ENCODE results near the gene KHNYN. TPM values are rescaled to one million over a fixed set of nuclear protein-coding genes. Genes with fewer than 3 reads are reported as not detected.
A peak's percentile ranks its signal among the peaks of the same experiment; 100 is the strongest.

KHNYN gene
- total RNA-seq, 1 donor from 2014 or later = 77.4 TPM

DNA sequence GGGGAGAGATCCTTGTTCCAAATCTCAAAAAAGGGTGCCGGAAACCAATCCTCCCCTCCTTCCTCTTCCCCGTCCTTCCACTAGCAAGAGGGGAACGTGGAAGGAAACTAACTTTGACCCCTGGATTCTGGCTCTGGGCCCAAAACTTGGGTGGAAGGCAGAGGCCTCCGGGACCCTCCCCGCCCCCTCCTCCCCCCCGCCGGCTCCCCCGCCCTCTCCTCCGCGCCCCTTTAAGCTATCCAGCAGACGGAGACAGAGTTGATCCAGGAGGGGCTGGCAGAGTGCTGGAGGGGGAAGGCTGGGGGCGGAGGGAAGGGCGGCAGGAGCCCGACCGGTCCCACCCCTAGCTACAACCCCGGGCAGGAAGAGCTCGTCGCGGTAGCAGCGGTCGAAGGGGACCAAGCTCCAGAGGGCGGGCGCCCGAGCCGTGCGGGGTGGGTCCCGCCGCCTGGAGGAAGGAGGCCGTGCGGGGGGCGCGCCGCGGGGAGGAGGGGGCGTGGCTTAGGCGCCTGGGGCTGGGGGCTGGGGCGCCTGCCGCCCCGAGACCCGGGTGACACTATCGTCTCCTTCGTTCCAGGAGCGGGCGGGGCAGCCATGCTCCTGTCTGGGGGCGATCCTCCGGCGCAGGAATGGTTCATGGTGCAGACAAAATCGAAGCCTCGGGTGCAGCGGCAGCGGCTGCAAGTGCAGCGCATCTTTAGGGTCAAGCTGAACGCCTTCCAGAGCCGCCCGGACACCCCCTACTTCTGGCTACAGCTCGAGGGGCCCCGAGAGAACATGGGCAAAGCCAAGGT is 30.9 kb upstream of the KHNYN start, which contains the start of gene NYNRIN:
Gene NYNRIN, plus strand, starts transcription at position 351 of the 794 bp plus-strand sequence. Its CDS starts 244 bp downstream, at position 595.
- TF ChIP-seq, protein P1, sequence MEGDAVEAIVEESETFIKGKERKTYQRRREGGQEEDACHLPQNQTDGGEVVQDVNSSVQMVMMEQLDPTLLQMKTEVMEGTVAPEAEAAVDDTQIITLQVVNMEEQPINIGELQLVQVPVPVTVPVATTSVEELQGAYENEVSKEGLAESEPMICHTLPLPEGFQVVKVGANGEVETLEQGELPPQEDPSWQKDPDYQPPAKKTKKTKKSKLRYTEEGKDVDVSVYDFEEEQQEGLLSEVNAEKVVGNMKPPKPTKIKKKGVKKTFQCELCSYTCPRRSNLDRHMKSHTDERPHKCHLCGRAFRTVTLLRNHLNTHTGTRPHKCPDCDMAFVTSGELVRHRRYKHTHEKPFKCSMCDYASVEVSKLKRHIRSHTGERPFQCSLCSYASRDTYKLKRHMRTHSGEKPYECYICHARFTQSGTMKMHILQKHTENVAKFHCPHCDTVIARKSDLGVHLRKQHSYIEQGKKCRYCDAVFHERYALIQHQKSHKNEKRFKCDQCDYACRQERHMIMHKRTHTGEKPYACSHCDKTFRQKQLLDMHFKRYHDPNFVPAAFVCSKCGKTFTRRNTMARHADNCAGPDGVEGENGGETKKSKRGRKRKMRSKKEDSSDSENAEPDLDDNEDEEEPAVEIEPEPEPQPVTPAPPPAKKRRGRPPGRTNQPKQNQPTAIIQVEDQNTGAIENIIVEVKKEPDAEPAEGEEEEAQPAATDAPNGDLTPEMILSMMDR (IDR thresholded peaks at IDR 0.05; ENCODE audit: unreplicated experiment) = no peak
- H3K4me1 Mint-ChIP-seq (ENCODE audit: low read depth) = peaks cover 26% of the 10 kb centered on the region
- H3K36me3 Mint-ChIP-seq (ENCODE audit: insufficient read depth) = no peaks in the 10 kb centered on the region
- H3K4me3 Mint-ChIP-seq (ENCODE audit: low read depth) = peak within 1 kb of the TSS; percentile 88
- peak within 1 kb of the TSS; percentile 76 for H3K27ac Mint-ChIP-seq
- no peaks in the 10 kb centered on the region for H3K9me3 Mint-ChIP-seq (ENCODE audit: low read depth)
- peak; percentile 49 for DNase-seq (ENCODE audit: low spot score, unreplicated experiment)
- H3K27me3 Mint-ChIP-seq = peaks cover 10% of the 10 kb centered on the region

- peak overlapping the region; percentile 88 for H3K4me3 Mint-ChIP-seq (ENCODE audit: low read depth)
- H3K27ac Mint-ChIP-seq = peak overlapping the region; percentile 76
- no peaks in the 10 kb centered on the region for H3K36me3 Mint-ChIP-seq (ENCODE audit: insufficient read depth)
- no peak for DNase-seq (ENCODE audit: low spot score, unreplicated experiment)
- TF ChIP-seq, protein P1 (IDR thresholded peaks at IDR 0.05; ENCODE audit: unreplicated experiment) = no peak
- no peaks in the 10 kb centered on the region for H3K9me3 Mint-ChIP-seq (ENCODE audit: low read depth)
- peaks cover 7% of the 10 kb centered on the region for H3K27me3 Mint-ChIP-seq
- peaks cover 26% of the 10 kb centered on the region for H3K4me1 Mint-ChIP-seq (ENCODE audit: low read depth)
These were observed 30.3 kb upstream of the KHNYN start for GRCh38 chr14:24399447-24399822.

DNA sequence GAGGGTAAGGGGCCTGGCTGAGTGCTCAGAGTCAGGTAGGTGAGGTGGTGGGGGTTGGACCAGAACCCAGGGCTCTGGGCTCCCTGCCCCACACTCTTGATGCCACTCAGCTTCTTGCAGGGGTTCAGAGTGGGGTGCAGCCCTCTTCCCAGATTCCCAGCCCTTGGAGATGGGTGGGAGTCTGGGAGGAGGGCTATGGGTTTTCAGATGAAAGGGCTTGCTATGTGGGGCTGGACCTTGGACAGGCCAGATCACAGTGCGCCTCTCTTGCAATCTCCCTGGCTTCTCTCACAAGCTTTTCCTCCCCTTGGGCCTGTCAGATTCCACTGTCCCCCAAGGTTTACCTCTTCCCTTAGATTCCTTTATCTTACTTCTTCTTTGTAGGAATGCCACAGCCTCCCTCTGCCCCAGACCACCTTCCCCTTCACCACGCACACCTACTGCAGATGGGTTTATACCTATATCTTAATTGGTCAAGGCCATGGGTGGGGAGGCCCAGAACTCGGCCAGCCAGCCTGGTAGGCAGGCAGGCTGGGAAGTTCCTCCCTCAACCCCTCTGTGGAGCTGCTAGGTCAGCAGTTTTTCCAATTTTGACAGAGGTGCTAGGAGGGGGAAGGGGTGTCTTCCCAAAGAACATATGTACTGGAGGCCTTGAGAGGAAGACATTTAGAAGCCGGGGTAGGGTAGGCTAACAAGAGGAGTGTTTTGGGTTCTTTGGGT is 29.6 kb upstream of the KHNYN start:
- H3K4me3 Mint-ChIP-seq (ENCODE audit: low read depth) = peak overlapping the region; percentile 88
- no peaks in the 10 kb centered on the region for H3K9me3 Mint-ChIP-seq (ENCODE audit: low read depth)
- peaks cover 26% of the 10 kb centered on the region for H3K4me1 Mint-ChIP-seq (ENCODE audit: low read depth)
- TF ChIP-seq, protein P1 (IDR thresholded peaks at IDR 0.05; ENCODE audit: unreplicated experiment) = no peak
- H3K27ac Mint-ChIP-seq = no peak overlapping the region
- H3K36me3 Mint-ChIP-seq (ENCODE audit: insufficient read depth) = no peaks in the 10 kb centered on the region
- H3K27me3 Mint-ChIP-seq = peaks cover 7% of the 10 kb centered on the region
- no peak for DNase-seq (ENCODE audit: low spot score, unreplicated experiment)

DNA sequence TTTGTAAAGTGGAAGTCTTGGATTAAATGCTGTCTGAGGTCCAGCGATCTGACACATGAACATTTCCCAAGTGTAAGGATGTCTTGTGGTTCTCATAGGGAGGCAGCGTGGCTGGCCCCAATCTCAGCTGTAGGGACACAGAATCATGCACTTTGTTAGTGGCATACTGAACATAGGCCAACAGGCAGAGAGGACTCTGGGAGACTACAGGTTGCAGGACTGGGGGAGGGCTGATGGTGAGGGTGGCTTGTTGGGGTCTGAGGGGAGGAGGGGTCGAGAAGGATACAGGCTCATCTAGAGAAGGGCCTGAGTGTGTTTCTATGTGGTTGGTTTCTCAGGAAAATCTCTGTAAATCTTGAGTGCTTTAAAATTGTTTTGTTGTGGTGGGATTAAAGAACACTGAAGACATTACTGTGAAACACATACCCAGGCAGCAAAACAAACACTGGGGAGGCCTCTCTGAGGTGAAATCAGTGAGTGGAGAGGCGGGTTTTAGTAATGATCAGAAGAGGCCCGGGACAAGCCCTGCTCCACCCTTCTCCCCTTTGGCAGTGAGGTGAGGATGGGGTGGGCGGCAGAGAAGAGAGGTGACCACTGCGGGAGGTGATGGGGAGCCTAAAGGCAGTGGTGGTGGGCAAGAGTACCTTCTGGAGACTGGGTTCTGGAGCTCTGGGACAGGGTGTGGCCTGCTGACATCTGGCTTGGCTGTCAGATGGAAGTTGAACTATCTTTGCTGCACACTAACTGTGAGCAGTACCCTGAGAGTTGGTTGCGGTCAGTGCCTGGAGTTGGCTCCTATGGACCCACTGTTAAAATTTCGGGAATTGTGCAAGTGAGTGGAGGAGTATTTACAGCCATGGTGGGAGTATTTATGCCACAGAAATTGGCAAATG is 27.7 kb upstream of the KHNYN start:
- no peak overlapping the region for H3K27ac Mint-ChIP-seq
- H3K36me3 Mint-ChIP-seq (ENCODE audit: insufficient read depth) = peaks cover 2% of the 10 kb centered on the region
- H3K9me3 Mint-ChIP-seq (ENCODE audit: low read depth) = no peaks in the 10 kb centered on the region
- no peaks in the 10 kb centered on the region for H3K27me3 Mint-ChIP-seq
- H3K4me1 Mint-ChIP-seq (ENCODE audit: low read depth) = peaks cover 26% of the 10 kb centered on the region
- no peak overlapping the region for H3K4me3 Mint-ChIP-seq (ENCODE audit: low read depth)
- TF ChIP-seq, protein P1 (IDR thresholded peaks at IDR 0.05; ENCODE audit: unreplicated experiment) = no peak
- DNase-seq (ENCODE audit: low spot score, unreplicated experiment) = no peak
